OCI-LY3 (cell line): ENCODE measurements around the gene BRAF.

ENCODE experiments used
- CTCF ChIP-seq: fragments of 200-600, 300-600 bp; sonication (generic); IDR thresholded peaks from 2 replicates; pipeline ENCODE4 v1.5.1; 2014; ENCODE audit warnings: antibody characterized with exemption, low read length, low read depth
- EZH2phosphoT487 ChIP-seq: fragments of 200-600 bp; shearing (Covaris generic); IDR thresholded peaks from 2 replicates; pipeline ENCODE4 v1.6.1; 2018; ENCODE audit warnings: antibody characterized with exemption, mixed run types, low read depth

- TF ChIP-seq CTCF (no peak), EZH2phosphoT487 (no peak)
Observed at GRCh38 chr7:140746751-140747150, 178.0 kb downstream of the BRAF start.
